Activated naive CD8-positive, alpha-beta T cell (primary cell): ENCODE measurements around the gene SIK2.

Experiments
- H3K27ac Mint-ChIP-seq: one replicate; pipeline ENCODE4 v1.8.0; 2021; ENCODE audit warnings: mixed read lengths
- H3K27me3 Mint-ChIP-seq: one replicate; pipeline ENCODE4 v1.8.0; 2021; ENCODE audit warnings: mixed read lengths
- H3K36me3 Mint-ChIP-seq: one replicate; pipeline ENCODE4 v1.8.0; 2021; ENCODE audit warnings: mixed read lengths
- H3K4me1 Mint-ChIP-seq: one replicate; pipeline ENCODE4 v1.8.0; 2021; ENCODE audit warnings: low read depth, mixed read lengths
- H3K4me3 Mint-ChIP-seq: one replicate; pipeline ENCODE4 v1.8.0; 2021; ENCODE audit warnings: mild to moderate bottlenecking, mixed read lengths
- H3K9me3 Mint-ChIP-seq: one replicate; pipeline ENCODE4 v1.8.0; 2021; ENCODE audit warnings: low read depth, mixed read lengths

Gene SIK2

DNA sequence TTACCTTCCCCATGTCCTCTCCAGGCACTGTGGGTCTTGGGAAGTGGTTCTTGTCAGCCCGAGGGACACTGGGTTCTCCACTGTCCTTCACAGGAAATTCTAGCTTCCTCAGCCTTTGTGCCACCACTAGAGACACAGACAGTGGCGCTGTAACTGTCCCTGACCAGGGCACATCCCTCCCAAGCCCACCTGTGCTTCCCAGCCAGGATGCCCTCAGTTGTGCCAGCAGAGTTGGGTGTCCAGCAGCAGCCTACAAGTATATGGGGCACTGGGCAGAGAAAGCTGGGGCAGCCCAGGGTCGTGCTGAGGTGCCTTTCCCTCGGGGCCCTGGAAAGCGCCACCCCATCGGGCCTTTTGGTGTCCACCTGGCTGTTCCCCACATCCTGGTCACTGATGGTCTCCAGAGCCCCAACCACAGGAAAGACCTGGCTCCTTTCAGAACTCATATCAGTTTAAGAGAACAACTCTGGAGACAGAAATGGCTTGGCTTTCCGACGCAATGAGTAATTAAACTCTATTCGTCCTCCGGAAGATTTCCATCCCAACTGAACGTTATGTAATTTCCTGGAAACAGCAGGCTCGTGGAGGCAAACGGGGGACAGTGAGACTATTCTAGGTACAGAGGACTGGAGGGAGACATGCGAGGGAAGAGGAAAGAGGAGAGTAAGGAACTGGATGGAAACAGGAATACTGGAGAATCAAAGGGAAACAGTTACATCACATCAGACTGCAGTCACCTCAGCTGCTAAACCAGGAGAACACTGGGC is 135.4 kb downstream of the SIK2 start:
- H3K4me3 Mint-ChIP-seq: no peak overlapping the region
- H3K4me1 Mint-ChIP-seq: peaks cover 4% of the 10 kb centered on the region
- no peaks in the 10 kb centered on the region for H3K27me3 Mint-ChIP-seq
- no peak overlapping the region for H3K27ac Mint-ChIP-seq
- H3K36me3 Mint-ChIP-seq: no peaks in the 10 kb centered on the region
- no peaks in the 10 kb centered on the region for H3K9me3 Mint-ChIP-seq

DNA sequence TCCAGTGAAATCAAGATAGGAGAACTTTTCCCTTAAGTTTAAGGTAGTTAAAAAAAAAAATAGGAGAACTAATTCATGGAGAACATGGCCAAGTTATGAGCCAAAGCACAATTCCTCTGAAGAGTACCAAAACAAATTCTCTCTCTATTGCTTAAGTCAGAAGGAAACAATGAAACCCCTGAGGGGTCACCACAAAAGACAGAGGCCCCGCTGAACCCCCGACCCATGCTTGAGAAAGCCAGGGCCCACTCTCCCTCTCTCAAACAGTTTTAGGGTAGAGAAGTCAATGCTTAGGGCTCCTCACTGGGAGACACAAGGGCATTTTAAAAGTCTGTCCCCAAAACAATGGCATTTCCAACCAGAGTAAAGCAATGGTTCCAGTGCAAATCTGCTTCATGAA is 137.1 kb downstream of the SIK2 start:
- Mint-ChIP-seq H3K36me3 (no peaks in the 10 kb centered on the region), H3K4me3 (no peak overlapping the region), H3K9me3 (no peaks in the 10 kb centered on the region), H3K27ac (no peak overlapping the region), H3K4me1 (peaks cover 4% of the 10 kb centered on the region), H3K27me3 (no peaks in the 10 kb centered on the region)

DNA sequence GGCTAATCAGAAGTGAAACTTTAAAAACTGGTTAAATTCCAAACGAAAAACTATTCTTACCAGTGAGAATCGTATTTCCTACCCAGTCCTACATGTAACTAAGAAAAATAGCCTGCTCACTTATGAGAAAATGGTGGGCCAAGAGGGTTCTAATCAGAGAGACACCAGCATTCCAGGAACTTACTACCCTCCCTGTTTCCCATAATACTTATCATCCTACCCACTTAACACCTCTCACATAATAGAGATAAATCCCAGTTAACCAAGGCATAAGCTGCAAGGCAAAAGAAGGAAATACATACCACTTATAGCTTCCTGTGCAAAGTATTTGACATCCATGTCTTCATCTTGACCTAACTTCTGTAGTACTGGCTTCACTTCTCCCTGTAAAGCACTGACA is 139.5 kb downstream of the SIK2 start:
- Mint-ChIP-seq H3K27ac (no peak overlapping the region), H3K9me3 (no peaks in the 10 kb centered on the region), H3K27me3 (no peaks in the 10 kb centered on the region), H3K4me3 (no peak overlapping the region), H3K4me1 (peaks cover under 1% of the 10 kb centered on the region), H3K36me3 (peaks cover 6% of the 10 kb centered on the region)

DNA sequence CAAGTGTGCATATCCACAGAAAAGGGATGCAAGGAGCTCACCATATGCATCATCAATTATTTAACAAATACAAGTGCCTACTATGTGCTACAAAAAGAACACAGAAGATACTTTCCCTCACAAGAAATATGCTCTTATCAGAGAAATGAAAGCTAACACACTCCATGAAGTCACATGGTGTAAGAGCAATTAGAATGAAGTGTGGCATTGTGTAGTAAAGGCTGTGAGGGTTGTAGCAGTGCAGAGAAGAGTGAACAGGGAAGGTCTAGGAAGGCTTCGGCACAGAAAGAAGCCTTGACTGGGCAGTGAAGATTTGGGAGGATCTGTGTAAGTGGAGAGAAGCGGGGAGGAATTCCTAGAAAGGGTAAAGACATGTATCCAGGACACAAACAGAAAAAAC is 141.5 kb downstream of the SIK2 start:
- H3K27ac Mint-ChIP-seq: no peak overlapping the region
- no peaks in the 10 kb centered on the region for H3K27me3 Mint-ChIP-seq
- H3K4me1 Mint-ChIP-seq: no peaks in the 10 kb centered on the region
- no peak overlapping the region for H3K4me3 Mint-ChIP-seq
- peaks cover 16% of the 10 kb centered on the region for H3K36me3 Mint-ChIP-seq
- no peaks in the 10 kb centered on the region for H3K9me3 Mint-ChIP-seq

DNA sequence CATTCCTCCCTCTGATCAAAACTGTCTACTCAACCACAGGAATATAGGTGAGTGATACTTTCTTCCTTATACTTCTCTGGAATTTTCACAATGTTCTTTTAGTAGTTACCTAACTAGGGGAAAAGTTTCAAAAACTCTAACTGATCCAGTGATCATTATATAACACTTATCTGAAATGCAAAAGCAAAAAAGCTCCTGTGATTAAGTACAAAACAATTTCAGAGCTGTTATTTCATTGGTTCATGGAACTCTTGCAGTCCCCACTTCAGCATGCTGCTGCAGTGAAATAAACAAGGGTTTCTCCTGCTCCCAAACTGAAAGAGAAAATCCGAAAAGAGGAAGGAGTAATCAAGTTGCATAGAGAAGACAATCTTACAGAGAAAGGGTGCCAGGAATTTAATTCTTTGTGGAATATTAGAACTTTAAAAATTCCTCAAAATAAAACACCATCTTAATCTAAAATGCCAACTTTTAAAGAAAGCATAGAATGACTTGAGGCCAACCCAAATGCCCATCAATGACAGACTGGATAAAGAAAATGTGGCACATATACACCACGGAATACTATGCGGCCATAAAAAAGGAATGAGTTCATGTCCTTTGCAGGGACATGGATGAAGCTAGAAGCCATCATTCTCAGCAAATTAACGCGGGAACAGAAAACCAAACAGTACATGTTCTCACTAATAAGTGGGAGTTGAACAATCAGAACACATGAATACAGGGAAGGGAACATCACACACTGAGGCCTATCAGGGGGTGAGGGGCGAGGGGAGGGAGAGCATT is 143.7 kb downstream of the SIK2 start:
- no peaks in the 10 kb centered on the region for H3K4me1 Mint-ChIP-seq
- no peaks in the 10 kb centered on the region for H3K27me3 Mint-ChIP-seq
- H3K4me3 Mint-ChIP-seq: no peak overlapping the region
- H3K36me3 Mint-ChIP-seq: peaks cover 16% of the 10 kb centered on the region
- no peak overlapping the region for H3K27ac Mint-ChIP-seq
- no peaks in the 10 kb centered on the region for H3K9me3 Mint-ChIP-seq

DNA sequence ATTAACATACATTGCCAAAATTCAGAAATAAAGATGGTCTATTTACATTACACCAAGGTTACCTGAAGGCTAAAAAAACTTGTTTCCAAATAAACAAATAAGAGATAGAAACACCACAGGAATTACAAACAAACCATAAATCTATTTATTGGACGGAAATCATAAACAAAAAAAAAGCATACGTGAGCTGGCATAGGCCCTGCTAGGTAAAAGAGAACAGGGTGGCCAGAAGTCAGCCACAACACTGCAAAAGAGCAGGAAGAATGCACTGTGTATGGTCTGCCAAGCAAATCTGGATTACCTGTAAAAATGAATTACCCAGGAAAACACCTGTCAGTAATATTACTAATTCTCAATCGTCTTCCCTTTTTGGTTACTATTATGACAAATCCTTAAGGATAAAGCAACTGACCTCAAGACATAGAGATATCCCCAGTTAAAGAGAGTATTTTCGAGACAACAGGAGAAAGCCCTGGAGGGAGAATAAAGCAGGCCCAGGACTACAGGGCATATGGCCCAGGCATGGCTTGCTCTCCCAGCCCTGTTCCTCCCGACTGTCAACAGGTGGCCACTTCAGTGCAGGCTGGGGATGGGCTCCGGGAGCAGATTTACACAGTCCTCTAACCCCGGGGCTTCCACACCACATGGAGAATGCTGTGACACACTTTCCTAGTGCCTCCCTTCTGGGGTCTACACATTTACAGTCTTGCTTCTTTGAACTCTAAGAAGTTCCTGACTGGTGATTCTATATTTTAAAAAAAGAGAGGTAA is 146.0 kb downstream of the SIK2 start:
- H3K27ac Mint-ChIP-seq: no peak overlapping the region
- no peak overlapping the region for H3K4me3 Mint-ChIP-seq
- no peaks in the 10 kb centered on the region for H3K4me1 Mint-ChIP-seq
- H3K36me3 Mint-ChIP-seq: peaks cover 19% of the 10 kb centered on the region
- no peaks in the 10 kb centered on the region for H3K27me3 Mint-ChIP-seq
- H3K9me3 Mint-ChIP-seq: no peaks in the 10 kb centered on the region

DNA sequence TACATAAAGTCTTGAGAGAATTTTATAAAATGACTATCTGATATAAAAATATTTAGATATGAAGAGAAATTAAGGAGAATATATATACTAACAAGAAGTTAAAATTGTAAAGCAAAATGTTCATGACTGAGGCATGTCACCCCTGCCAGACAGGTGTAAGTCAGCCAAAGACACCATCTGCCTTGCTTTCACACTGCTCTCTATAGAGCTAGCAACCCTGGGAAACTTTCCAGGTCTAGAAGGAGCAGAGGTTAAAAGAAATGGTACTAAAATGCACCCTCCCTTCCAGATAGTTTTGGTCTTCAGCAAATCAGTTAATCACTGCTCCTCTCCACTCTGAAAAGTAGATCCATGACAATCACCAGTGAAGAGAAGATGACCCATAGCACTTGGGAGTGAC is 147.4 kb downstream of the SIK2 start:
- H3K36me3 Mint-ChIP-seq: peaks cover 21% of the 10 kb centered on the region
- no peaks in the 10 kb centered on the region for H3K4me1 Mint-ChIP-seq
- no peaks in the 10 kb centered on the region for H3K9me3 Mint-ChIP-seq
- H3K4me3 Mint-ChIP-seq: no peak overlapping the region
- H3K27me3 Mint-ChIP-seq: no peaks in the 10 kb centered on the region
- H3K27ac Mint-ChIP-seq: no peak overlapping the region

DNA sequence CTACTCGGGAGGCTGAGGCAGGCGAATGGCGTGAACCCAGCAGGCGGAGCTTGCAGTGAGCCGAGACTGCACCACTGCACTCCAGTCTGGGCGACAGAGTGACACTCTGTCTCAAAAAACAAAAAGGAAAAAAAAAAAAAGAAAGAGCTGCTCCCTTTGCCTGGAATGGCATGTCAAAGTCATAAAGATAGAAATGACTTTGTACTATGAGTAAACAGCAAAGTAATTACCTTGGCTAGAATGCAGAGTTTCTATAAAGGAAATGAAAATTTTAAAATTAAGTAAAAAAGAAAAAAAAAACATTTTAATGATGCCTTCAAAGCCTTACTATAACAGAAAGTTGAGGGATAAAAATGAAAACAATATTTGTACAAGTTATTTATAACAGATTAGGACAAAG is 153.8 kb downstream of the SIK2 start:
- H3K4me3 Mint-ChIP-seq: no peak overlapping the region
- H3K4me1 Mint-ChIP-seq: peaks cover 1% of the 10 kb centered on the region
- no peak overlapping the region for H3K27ac Mint-ChIP-seq
- peaks cover 16% of the 10 kb centered on the region for H3K36me3 Mint-ChIP-seq
- no peaks in the 10 kb centered on the region for H3K9me3 Mint-ChIP-seq
- no peaks in the 10 kb centered on the region for H3K27me3 Mint-ChIP-seq

DNA sequence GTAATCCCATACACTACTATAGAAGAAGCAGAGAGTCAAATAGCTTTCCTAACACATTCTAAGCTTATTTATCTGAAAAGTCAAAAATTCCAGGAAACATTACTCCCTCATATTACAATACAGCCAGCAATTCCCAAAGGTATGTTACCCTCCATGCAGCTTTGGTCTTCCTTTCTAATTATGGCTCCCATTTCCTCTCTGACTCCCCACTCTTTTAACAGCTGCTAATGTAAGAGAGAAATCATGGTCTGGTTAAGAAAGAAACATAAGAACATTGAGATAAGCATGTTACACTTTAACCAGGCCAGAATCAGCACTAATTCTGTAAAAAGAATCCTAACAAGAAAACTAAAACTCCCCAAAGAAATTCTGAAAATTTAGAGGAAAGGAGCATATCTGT is 157.1 kb downstream of the SIK2 start:
- no peak overlapping the region for H3K4me3 Mint-ChIP-seq
- peaks cover 16% of the 10 kb centered on the region for H3K4me1 Mint-ChIP-seq
- H3K27me3 Mint-ChIP-seq: no peaks in the 10 kb centered on the region
- H3K36me3 Mint-ChIP-seq: peaks cover 23% of the 10 kb centered on the region
- no peak overlapping the region for H3K27ac Mint-ChIP-seq
- no peaks in the 10 kb centered on the region for H3K9me3 Mint-ChIP-seq

DNA sequence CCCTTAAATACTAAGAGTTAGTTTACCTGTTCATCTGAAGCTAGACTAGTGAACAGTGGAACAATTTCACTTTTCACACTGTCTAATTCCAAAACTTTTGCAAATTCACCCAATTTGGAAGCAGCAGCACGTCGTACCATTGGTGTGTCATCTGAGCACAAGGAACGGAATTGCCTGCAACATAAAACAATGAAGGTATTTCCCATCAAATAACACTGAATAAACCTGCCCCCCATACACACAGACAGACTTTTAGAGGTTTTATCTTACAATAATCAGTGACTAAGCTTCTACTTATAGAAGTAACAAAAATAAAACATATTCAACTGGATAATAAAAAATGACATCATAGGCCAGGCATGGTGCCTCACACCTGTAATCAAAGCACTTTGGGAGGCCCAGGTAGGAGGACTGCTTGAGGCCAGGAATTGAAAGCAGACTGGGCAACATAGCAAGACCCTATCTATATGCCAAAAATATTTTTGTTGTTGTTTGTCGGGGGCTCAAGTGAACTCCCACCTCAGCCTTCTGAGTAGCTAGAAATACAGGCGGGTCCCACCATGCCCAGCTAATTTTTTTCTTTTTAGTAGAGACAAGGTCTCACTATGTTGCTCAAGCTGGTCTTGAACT is 157.6 kb downstream of the SIK2 start:
- no peak overlapping the region for H3K27ac Mint-ChIP-seq
- peaks cover 23% of the 10 kb centered on the region for H3K36me3 Mint-ChIP-seq
- peaks cover 21% of the 10 kb centered on the region for H3K4me1 Mint-ChIP-seq
- no peak overlapping the region for H3K4me3 Mint-ChIP-seq
- H3K27me3 Mint-ChIP-seq: no peaks in the 10 kb centered on the region
- no peaks in the 10 kb centered on the region for H3K9me3 Mint-ChIP-seq

DNA sequence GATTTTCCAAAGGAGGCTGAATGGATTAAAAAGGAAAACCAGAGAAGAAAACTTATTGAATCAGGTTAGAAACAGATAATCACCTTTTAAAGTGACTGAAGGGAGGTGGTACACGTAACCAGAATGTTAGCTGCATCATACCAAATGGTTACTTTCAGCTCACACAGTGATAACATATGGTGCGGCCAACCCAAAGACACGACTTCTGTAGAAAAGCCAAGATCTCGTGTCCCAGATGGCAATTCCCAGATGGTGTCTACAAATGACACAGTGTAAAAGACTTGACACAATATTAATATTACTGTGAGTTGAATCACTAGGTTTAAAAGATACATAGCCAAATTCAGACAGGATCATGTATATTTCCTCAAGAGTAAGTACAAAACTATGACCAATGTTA is 158.8 kb downstream of the SIK2 start:
- Mint-ChIP-seq H3K27me3 (no peaks in the 10 kb centered on the region), H3K4me1 (peaks cover 28% of the 10 kb centered on the region), H3K4me3 (no peak overlapping the region), H3K9me3 (no peaks in the 10 kb centered on the region), H3K36me3 (peaks cover 23% of the 10 kb centered on the region), H3K27ac (no peak overlapping the region)

DNA sequence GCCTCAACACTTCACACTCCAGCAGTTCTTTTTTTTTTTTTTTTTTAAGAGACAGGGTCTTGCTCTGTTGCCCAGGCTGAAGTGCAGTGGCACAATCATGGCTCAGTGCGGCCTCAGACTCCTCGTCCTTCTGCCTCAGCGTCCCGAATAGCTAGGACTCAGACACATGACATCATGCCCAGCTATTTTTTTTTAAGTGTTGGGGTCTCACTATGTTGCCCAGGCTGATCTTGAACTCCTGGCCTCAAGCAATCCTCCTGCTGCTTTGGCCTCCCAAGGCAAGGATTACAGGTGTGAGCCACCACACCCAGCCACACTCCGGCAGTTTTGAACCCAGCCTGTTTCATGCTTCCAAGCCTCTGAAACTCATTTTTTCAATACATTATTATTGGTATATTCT is 160.3 kb downstream of the SIK2 start:
- Mint-ChIP-seq H3K4me1 (peaks cover 35% of the 10 kb centered on the region), H3K27me3 (no peaks in the 10 kb centered on the region), H3K27ac (no peak overlapping the region), H3K4me3 (no peak overlapping the region), H3K36me3 (peaks cover 21% of the 10 kb centered on the region), H3K9me3 (no peaks in the 10 kb centered on the region)

DNA sequence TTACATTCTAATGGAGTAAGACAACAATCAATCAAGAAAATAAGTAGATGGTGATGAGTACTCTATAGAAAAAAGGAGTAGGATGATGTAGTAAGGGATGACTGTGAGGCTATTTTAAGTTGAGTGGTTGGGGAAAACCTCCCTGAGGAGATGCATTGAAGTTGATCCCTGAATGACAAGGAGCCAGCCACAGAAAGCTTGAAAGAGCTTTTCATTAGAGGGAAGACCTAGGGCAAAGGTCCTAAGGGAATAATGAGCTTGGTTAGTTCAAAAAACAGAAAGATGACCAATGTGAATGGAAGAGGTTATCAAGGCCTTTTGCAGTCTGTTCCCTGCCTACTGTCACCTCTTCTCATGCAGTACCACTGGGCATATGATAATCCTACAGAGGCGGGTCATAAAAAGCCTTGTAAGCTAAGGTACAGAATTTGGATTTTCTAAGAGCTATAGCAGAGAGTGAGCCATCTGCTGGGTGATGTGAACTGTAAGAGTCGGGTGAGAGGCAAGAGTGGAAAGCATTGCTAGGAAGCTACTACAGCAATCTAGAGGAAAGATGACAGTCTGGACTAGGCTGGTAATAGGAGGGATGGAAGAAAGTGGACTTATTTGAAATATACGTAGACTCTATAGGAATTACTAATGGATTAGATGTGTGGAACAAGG is 160.9 kb downstream of the SIK2 start:
- Mint-ChIP-seq H3K4me3 (no peak overlapping the region), H3K27me3 (no peaks in the 10 kb centered on the region), H3K36me3 (peaks cover 17% of the 10 kb centered on the region), H3K27ac (no peak overlapping the region), H3K4me1 (peaks cover 34% of the 10 kb centered on the region), H3K9me3 (no peaks in the 10 kb centered on the region)

DNA sequence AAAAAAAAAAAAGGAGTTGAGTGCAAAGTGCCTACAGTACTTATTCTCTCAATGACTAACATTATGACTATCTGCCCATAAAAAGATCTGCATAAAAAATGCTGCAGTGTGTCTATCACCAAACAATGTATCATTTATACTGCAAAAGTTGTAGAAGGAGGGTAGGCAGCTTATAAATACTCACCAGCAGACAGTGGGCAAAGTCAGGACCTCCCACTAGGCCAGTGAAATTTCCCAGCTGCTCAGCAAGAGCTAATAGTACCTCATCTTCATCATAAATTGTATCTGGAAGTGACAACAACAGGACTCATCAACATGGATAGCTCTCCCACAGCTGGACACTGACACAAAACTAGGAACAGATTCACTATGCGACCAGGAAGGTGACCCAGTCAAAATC is 162.4 kb downstream of the SIK2 start:
- H3K4me3 Mint-ChIP-seq: peak overlapping the region; percentile 98
- peaks cover 14% of the 10 kb centered on the region for H3K36me3 Mint-ChIP-seq
- H3K27ac Mint-ChIP-seq: no peak overlapping the region
- H3K9me3 Mint-ChIP-seq: no peaks in the 10 kb centered on the region
- peaks cover 34% of the 10 kb centered on the region for H3K4me1 Mint-ChIP-seq
- H3K27me3 Mint-ChIP-seq: no peaks in the 10 kb centered on the region
